HG02798 (cell line): ENCODE measurements around the gene TDRD12.
"Not testable (repeated sequence)": the region's sequence is repeated elsewhere in the genome, so short reads cannot be mapped to it uniquely, and the experiment has no call there.

Experiments
- ATAC-seq: cut with Tn5 transposase; IDR thresholded peaks from one replicate; pipeline ENCODE4 v1.9.1; 2021; ENCODE audit warnings: mild to moderate bottlenecking; ENCODE audit not compliant: unreplicated experiment, poor library complexity

Gene TDRD12

GRCh38 chr19:32828643-32829344 is 109.2 kb downstream of the TDRD12 start:
- no peak for ATAC-seq

GRCh38 chr19:32829345-32829896 is 109.9 kb downstream of the TDRD12 start:
- ATAC-seq, result no peak

DNA sequence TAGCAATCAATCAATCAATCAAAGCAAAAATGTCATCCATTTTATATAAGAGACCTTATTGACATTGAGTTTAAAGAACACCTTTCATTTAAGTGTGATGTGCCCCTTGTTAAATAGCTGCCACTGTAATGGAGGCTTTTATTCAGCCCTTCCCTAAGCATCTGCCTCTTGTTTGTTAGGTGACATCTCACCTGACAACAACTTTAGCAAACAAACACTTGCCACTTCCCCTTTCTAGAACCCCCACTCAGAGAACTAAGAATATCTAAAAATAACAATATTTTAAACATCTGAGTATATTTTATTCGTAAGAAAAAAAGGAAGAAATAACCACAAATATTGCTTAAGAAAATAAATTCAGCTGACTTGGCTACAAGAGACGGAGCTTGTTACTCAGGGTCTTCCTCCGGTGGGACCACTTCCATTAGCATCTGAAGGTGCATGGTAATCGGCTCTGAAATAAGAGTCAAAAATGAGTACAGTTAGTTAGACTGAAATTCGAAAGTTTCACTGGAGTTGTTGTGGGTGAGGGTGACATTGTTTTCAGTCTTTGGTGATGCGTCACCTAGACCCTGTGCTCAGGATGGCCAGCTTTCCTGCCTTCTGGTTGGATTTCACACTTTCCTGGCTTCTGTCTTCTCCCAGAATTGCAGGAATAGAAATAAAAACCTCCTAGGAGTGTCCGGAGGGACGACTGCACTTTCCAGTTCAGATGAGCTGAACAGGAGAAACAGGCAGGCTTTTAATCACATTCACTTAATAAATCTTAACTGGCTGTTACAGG is 110.9 kb downstream of the TDRD12 start:
- ATAC-seq, result no peak

GRCh38 chr19:32831611-32832010 is 112.0 kb downstream of the TDRD12 start:
- ATAC-seq, result no peak

DNA sequence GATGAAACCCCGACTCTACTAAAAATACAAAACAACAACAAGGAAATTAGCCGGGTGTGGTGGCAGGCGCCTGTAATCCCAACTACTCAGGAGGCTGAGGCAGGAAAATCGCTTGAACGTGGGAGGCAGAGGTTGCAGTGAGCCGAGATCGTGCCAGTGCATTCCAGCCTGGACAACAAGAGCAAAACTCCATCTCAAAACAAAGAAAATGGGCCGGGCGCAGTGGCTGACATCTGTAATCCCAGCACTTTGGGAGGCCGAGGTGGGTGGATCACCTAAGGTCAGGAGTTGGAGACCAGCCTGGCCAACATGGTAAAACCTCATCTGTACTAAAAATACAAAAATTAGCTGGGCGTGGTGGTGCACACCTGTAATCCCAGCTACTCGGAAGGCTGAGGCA is 112.5 kb downstream of the TDRD12 start:
- ATAC-seq, result not testable (repeated sequence)

GRCh38 chr19:32832825-32833224 is 113.3 kb downstream of the TDRD12 start:
- ATAC-seq, result not testable (repeated sequence)

DNA sequence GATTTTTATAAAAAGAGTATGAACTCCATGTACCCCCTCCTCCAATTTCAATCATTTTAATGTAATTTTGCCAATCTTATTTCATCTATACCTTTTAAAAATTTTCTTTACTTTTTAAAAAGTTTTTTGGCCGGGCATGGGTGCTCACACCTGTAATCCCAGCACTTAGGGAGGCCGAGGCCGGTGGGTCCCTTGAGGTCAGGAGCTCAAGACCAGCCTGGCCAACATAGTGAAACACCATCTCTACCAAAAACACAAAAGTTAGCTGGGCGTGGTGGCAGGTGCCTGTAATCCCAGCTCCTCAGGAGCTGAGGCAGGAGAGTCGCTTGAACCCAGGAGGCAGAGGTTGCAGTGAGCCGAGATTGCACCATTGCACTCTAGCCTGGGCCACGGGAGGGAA is 113.8 kb downstream of the TDRD12 start:
- not testable (repeated sequence) for ATAC-seq

DNA sequence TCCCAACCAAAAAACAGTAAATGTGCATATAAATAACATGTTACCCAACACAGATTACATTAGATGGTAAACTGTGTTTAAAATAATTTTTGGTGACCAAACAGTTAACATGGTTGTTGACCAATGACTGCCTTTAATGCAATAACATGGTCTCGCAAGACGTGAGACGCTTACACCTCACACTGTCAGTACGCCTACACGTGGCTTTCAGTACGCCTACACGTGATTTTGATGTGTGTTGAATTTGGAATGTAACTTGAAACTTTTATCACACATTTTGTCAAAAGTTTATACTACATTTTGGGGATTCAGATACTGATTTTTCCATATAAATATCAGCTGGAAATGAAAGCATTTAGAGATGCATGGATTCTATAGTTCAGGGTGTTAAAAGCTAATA is 118.0 kb downstream of the TDRD12 start:
- ATAC-seq, result no peak

DNA sequence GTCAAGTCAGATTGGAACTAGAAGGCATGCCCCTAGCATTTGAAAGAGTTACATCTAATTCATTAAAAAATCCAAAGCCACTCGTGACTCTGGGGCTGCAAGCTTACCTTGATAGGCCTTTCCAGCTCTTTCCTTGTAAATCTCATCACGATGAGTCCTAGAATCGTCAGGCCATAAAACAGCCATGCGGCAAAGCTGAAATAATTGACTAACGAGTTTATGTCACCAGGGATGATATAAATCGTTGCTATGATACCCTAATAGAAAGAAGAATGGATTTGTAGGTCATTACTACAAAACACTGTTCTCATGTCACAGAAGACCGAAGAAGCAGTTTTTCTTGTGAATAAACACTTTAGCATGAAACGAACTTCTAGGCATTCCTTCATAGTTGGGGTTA is 122.5 kb downstream of the TDRD12 start:
- no peak for ATAC-seq

GRCh38 chr19:32843716-32844245 is 124.2 kb downstream of the TDRD12 start:
- no peak for ATAC-seq

DNA sequence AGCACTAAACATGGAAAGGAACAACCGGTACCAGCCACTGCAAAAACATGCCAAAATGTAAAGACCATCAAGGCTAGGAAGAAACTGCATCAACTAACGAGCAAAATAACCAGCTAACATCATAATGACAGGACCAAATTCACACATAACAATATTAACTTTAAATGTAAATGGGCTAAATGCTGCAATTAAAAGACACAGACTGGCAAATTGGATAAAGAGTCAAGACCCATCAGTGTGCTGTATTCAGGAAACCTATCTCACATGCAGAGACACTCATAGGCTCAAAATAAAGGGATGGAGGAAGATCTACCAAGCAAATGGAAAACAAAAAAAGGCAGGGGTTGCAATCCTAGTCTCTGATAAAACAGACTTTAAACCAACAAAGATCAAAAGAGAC is 128.5 kb downstream of the TDRD12 start:
- not testable (repeated sequence) for ATAC-seq

GRCh38 chr19:32852216-32852615 is 132.6 kb downstream of the TDRD12 start:
- no peak for ATAC-seq

GRCh38 chr19:32856818-32857217 is 137.3 kb downstream of the TDRD12 start:
- not testable (repeated sequence) for ATAC-seq

DNA sequence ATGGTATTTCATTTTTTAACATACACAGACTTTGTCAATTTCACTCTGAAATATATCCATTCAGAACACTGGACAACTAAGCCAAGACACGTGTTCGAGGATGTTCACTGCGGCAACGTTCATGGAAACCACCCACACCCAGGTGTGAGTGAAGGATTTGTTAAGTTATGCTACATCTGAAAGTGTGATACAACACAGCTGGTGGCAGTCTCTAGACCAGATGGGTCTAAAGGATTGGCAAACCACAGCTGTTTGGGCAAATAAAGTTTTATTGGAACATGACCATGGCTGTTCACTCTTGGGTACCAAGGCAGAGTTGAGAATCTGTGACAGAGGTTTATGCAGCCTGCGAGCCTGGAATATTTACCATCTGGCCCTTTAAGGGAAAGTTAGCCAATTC is 138.0 kb downstream of the TDRD12 start:
- ATAC-seq, result no peak

DNA sequence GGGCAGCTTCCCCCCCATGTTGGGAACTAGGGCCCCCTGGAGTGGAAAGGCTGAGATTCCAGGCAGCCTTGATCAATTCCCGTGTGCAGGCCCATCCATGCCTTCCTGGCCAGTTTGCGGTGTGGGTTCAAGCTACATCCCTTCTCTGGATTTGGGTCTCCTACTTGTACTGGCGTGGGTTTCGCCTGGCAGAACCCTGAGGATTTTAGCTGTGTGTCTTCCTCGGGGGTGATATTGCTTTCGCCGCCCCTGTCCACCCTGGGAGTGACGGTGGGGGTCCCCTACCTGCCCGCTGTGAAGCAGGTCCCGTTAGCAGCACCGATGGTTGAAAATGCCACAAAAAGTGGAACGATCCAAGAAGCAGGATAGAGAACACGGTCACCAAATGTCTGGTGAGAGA is 138.6 kb downstream of the TDRD12 start:
- ATAC-seq, result no peak

GRCh38 chr19:32858559-32858958 is 139.0 kb downstream of the TDRD12 start:
- ATAC-seq, result no peak

DNA sequence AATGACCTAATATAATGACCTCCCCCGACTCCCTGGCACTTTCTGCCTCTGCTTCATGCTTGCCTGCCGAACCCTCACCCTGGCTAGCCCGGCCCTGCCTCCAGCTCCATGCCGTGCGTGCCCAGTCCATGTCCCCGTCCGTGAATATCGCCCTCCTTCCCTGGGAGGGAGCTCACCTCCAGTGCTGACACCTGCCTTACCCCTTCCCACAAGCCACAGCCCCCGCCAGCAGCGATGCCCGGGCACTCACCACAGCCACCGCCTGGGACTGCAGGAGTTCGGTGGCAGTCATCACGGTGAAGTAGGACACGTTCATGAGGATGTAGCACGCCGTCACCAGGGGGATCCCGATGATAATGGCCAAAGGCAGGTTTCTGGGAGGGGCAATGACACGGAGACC is 140.0 kb downstream of the TDRD12 start:
- ATAC-seq, result no peak

- ATAC-seq, result no peak
Measured at GRCh38 chr19:32861596-32861995, 142.0 kb downstream of the TDRD12 start.

DNA sequence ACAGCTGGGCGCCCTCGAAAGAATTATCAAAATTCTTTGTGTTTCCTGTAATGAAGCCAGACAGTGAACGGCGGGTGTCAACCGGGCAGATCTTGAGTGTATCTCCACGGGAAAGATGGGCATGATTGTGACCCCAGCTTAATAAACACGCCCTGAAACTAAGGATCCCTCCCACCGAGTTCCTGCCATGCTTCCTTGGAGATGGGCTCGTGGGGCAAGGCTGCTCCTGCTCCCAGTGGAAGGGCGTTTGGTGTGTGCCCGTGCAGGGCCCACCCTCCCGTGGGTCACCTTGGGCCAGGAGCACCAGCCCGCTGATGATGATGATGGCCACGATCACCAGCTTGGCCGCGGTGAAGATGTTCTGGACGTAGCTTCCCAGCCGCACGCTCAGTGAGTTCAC is 142.6 kb downstream of the TDRD12 start:
- no peak for ATAC-seq

GRCh38 chr19:32862741-32863140 is 143.2 kb downstream of the TDRD12 start:
- no peak for ATAC-seq

DNA sequence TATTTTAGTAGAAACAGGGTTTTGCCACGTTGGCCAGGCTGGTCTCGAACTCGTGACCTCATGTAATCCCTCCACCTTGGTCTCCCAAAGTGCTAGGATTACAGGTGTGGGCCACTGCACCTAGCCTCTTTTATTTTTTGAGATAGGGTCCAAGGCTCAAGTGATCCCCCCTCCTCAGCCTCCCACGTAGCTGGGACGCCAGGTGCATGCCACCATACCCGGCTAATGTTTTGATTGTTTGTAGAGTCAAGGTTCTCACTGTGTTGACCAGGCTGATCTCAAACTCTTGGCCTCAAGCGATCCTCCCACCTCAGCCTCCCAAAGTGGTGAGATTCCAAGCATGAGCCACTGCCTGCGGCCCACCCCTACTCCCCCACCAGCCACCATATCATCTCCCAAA is 143.7 kb downstream of the TDRD12 start:
- ATAC-seq, result no peak
